ENCODE results near the gene GRIK3. TPM values are rescaled to one million over a fixed set of nuclear protein-coding genes. Genes with fewer than 3 reads are reported as not detected.

Gene GRIK3
- polyA plus RNA-seq, 1 donor (not counting 4 experiments of a cell fraction or from before 2014, with no cell fraction given) = not detected

GRCh38 chr1:36752891-36753361 is 281.4 kb downstream of the GRIK3 start:
- Histone ChIP-seq H3K4me3 (ENCODE audit: control insufficient read depth in 2 of 3, extremely low read depth in 1 of 3, insufficient read depth in 2 of 3, low read depth in 1 of 3, low read length in 3 of 3) (no peak overlapping the region), H4K20me1 (ENCODE audit: control insufficient read depth, extremely low read depth, insufficient read depth, low read length) (no peaks in the 10 kb centered on the region), H3K9ac (ENCODE audit: control insufficient read depth, extremely low read depth, insufficient read depth, low read length) (no peak overlapping the region), H3K9me1 (ENCODE audit: control insufficient read depth, extremely low read depth, insufficient read depth, low read length) (no peaks in the 10 kb centered on the region), H3K4me2 (ENCODE audit: control insufficient read depth, extremely low read depth, insufficient read depth, low read depth, low read length) (no peak overlapping the region), H3K27me3 (ENCODE audit: control insufficient read depth, extremely low read depth, insufficient read depth, low read length) (no peaks in the 10 kb centered on the region), H3K27ac (ENCODE audit: control insufficient read depth, insufficient read depth, low read length) (no peak overlapping the region), H3K36me3 (ENCODE audit: control insufficient read depth in 2 of 2, extremely low read depth in 1 of 2, insufficient read depth in 2 of 2, low read length in 2 of 2) (no peaks in the 10 kb centered on the region), H3K9me3 (ENCODE audit: control insufficient read depth, low read depth, low read length) (no peaks in the 10 kb centered on the region), H3K4me1 (ENCODE audit: control insufficient read depth, extremely low read depth, insufficient read depth, low read length) (no peaks in the 10 kb centered on the region), H2AFZ (ENCODE audit: control insufficient read depth, low read length) (no peak overlapping the region), H3K79me2 (ENCODE audit: control insufficient read depth, insufficient read depth, low read length) (no peaks in the 10 kb centered on the region)
- FAIRE-seq (no peak), DNase-seq (ENCODE audit: low read depth, low spot score) (no peak)
- TF ChIP-seq, protein P1, sequence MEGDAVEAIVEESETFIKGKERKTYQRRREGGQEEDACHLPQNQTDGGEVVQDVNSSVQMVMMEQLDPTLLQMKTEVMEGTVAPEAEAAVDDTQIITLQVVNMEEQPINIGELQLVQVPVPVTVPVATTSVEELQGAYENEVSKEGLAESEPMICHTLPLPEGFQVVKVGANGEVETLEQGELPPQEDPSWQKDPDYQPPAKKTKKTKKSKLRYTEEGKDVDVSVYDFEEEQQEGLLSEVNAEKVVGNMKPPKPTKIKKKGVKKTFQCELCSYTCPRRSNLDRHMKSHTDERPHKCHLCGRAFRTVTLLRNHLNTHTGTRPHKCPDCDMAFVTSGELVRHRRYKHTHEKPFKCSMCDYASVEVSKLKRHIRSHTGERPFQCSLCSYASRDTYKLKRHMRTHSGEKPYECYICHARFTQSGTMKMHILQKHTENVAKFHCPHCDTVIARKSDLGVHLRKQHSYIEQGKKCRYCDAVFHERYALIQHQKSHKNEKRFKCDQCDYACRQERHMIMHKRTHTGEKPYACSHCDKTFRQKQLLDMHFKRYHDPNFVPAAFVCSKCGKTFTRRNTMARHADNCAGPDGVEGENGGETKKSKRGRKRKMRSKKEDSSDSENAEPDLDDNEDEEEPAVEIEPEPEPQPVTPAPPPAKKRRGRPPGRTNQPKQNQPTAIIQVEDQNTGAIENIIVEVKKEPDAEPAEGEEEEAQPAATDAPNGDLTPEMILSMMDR (optimal IDR thresholded peaks at IDR 0.05 in 1 of 3, IDR thresholded peaks at IDR 0.05 in 1 of 3, conservative IDR thresholded peaks at IDR 0.05 in 1 of 3; ENCODE audit: extremely low read depth in 1 of 3, insufficient read depth in 2 of 3, low read length in 3 of 3) = no peak
- no peak for TF ChIP-seq EZH2 (IDR thresholded peaks at IDR 0.05; ENCODE audit: low read length)
- dilution Hi-C loops (cut with MboI; ENCODE audit: extremely low pct_ligation_motif_present, low sequenced_read_pairs) = no loop called here

DNA sequence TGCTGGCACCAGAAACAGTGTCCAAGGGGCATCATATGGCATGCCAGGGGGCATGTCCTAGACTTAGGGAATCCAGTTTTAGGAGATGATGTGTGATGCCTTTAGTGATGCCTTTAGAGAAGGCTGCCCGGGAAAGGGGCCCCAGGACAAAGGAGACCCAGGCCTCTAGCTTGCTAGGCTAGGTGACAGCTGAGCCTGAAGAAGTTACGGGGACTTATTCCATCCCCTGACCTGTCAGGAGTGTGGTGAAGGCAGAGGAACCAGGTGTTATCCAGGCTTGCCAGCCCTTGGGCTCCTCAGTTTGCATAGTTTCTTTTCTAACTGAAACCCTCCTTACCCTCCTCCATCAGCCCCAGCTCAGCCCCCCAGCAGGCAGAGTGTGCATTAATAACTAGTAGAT is 281.9 kb downstream of the GRIK3 start:
- Histone ChIP-seq H2AFZ (ENCODE audit: control insufficient read depth, low read length) (no peak overlapping the region), H3K27ac (ENCODE audit: control insufficient read depth, insufficient read depth, low read length) (no peak overlapping the region), H3K9me3 (ENCODE audit: control insufficient read depth, low read depth, low read length) (no peaks in the 10 kb centered on the region), H3K9ac (ENCODE audit: control insufficient read depth, extremely low read depth, insufficient read depth, low read length) (no peak overlapping the region), H3K4me1 (ENCODE audit: control insufficient read depth, extremely low read depth, insufficient read depth, low read length) (no peaks in the 10 kb centered on the region), H3K4me2 (ENCODE audit: control insufficient read depth, extremely low read depth, insufficient read depth, low read depth, low read length) (no peak overlapping the region), H3K36me3 (ENCODE audit: control insufficient read depth in 2 of 2, extremely low read depth in 1 of 2, insufficient read depth in 2 of 2, low read length in 2 of 2) (no peaks in the 10 kb centered on the region), H3K4me3 (ENCODE audit: control insufficient read depth in 2 of 3, extremely low read depth in 1 of 3, insufficient read depth in 2 of 3, low read depth in 1 of 3, low read length in 3 of 3) (no peak overlapping the region), H3K9me1 (ENCODE audit: control insufficient read depth, extremely low read depth, insufficient read depth, low read length) (no peaks in the 10 kb centered on the region), H3K79me2 (ENCODE audit: control insufficient read depth, insufficient read depth, low read length) (no peaks in the 10 kb centered on the region), H3K27me3 (ENCODE audit: control insufficient read depth, extremely low read depth, insufficient read depth, low read length) (no peaks in the 10 kb centered on the region), H4K20me1 (ENCODE audit: control insufficient read depth, extremely low read depth, insufficient read depth, low read length) (no peaks in the 10 kb centered on the region)
- dilution Hi-C loops (cut with MboI; ENCODE audit: extremely low pct_ligation_motif_present, low sequenced_read_pairs) = no loop called here
- DNase-seq (ENCODE audit: low read depth, low spot score) (no peak), FAIRE-seq (no peak)
- TF ChIP-seq, protein P1 (optimal IDR thresholded peaks at IDR 0.05 in 1 of 3, IDR thresholded peaks at IDR 0.05 in 1 of 3, conservative IDR thresholded peaks at IDR 0.05 in 1 of 3; ENCODE audit: extremely low read depth in 1 of 3, insufficient read depth in 2 of 3, low read length in 3 of 3) = no peak
- no peak for TF ChIP-seq EZH2 (IDR thresholded peaks at IDR 0.05; ENCODE audit: low read length)
